Coronary artery (tissue), 2 donors: ENCODE data around the gene FHAD1.

Experiments
- DNase-seq: peaks from one replicate; pipeline ENCODE4 v3.0.0-alpha.2; 2017; ENCODE audit warnings: low spot score
- H3K27ac ChIP-seq, 2 donors: fragments of 200-600 bp; sonication (generic); one replicate each; pipeline ENCODE4 v1.5.1; 2016 to 2019
- H3K4me3 ChIP-seq: fragments of 200-600 bp; sonication (generic); 2 replicates; pipeline ENCODE4 v1.5.1; 2016; ENCODE audit warnings: mild to moderate bottlenecking, moderate library complexity
- TF ChIP-seq, protein P1 (sequence below): fragments of 200-600 bp; sonication (generic); IDR thresholded peaks from one replicate; pipeline ENCODE4 v1.5.1; 2019; ENCODE audit warnings: antibody characterized with exemption

The FHAD1 gene

DNA sequence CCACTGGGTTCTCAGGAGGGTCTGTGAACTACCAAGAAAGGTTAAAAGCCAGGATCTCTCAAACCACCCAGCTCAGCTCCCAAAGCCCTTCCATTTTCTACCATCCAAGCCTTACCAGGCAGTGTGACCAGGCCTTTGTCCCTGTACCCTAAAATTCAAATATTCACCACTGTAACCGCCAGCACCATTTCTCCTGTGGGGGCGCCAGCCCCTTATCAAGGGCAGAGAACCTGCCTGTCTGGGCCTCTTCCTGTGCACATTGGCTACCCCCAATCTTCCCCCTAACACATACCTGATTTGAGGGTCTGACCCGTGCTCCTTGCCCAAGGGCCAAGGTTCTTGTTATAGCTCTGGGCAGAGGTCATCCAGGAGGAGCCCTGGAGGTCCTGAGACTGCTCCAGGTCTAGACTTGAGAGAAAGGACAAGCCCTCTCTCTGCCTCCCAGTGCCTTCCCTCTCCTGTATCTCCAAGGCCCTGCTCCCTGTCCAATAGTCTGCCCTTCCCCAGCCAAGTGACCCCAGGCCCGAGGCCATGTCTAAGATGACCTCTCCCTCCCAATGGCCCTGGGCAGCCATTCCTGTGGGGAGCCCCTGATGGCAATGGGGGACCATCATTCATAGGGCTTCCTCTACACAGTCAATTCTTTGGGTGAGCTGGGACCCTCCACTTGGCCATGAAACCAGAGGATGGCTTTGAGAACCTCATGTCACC is 78.5 kb downstream of the FHAD1 start:
- TF ChIP-seq, protein P1, sequence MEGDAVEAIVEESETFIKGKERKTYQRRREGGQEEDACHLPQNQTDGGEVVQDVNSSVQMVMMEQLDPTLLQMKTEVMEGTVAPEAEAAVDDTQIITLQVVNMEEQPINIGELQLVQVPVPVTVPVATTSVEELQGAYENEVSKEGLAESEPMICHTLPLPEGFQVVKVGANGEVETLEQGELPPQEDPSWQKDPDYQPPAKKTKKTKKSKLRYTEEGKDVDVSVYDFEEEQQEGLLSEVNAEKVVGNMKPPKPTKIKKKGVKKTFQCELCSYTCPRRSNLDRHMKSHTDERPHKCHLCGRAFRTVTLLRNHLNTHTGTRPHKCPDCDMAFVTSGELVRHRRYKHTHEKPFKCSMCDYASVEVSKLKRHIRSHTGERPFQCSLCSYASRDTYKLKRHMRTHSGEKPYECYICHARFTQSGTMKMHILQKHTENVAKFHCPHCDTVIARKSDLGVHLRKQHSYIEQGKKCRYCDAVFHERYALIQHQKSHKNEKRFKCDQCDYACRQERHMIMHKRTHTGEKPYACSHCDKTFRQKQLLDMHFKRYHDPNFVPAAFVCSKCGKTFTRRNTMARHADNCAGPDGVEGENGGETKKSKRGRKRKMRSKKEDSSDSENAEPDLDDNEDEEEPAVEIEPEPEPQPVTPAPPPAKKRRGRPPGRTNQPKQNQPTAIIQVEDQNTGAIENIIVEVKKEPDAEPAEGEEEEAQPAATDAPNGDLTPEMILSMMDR = no peak
- Histone ChIP-seq H3K4me3 (no peak overlapping the region), H3K27ac (no peak overlapping the region)
- DNase-seq = no peak

DNA sequence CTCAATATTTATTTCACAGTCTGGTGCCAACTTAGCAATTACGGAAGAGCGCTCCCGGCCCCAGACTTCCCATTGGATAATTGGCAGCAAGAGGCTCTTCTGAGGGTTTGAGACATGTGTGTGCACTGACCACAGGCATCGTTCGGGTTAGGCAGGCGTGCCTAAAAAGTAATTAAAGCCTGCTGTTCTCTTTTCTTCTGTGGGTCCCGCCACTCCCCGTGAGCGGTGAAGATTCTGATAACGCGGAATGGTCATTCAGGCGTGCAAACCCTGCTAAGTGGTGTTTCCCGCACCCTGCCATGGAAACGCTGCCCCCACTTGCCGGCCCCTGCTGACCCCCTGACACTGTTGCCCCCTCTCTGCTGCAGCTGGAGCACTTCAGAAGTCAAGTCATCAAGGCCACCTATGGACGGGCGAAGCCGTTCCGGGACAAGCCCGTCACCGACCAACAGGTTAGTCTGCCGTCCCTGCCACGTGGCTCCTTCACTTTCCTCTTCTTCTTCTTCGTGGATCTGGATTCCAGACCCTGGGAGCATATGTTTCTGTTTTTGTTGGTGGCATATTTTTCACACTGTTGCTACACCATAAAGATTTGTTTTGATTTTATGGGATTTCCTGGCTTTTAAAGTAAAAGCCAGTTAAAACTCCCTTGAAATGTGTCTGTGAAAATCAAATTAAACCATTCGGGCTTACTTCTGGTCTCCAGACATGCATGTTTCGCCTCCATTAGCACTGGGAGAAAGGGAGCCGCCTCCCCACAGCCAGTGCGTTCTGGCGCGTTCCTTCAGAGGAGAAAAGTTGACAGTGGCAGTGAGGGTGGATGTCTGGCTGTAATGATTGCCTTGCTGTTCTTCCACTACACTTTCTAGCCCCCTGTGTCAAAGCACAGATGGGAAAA is 79.9 kb downstream of the FHAD1 start:
- DNase-seq = no peak
- H3K27ac ChIP-seq = no peak overlapping the region

DNA sequence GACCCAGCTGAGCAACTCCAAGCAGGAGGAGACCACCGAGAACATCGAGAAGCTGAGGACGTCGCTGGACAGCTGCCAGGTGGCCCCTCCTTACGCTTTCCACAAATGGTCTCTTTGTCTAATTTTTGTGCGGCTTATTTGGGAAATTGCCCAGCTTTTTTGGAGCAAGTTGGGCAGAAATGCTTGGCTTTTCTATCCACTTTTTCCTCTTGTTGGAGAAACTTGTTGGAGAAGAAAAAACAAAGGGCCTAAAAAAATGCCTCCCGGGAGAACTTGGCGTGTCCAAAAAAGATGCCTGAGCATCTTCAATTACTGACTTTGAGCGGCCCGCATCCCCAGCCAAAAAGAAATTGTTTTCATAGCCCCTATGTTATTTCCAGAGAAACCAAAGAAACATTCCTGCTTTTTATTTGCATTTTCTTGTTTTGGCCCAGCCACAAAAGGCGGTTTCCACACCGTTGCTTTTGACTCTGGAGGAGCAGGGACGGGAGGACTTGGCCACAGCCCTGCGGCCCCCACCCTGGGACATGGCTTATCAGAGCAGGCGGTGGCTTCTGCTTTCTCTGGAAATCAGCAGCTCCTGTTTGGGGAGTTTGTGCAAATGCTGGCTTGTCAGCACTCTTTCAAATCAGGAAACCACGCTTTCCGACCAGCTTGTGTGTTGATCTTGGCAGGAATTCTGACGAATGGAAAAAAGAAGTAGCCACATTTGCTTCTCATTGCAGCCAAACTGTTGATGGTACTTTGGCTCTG is 81.5 kb downstream of the FHAD1 start:
- no peak overlapping the region for H3K27ac ChIP-seq
- peak overlapping the region; percentile 10 for H3K4me3 ChIP-seq
- TF ChIP-seq, protein P1 = no peak
- no peak for DNase-seq

More for the DNA sequence above, 79.9 kb downstream of the FHAD1 start:
- H3K4me3 ChIP-seq = no peak overlapping the region
- TF ChIP-seq, protein P1 = no peak

DNA sequence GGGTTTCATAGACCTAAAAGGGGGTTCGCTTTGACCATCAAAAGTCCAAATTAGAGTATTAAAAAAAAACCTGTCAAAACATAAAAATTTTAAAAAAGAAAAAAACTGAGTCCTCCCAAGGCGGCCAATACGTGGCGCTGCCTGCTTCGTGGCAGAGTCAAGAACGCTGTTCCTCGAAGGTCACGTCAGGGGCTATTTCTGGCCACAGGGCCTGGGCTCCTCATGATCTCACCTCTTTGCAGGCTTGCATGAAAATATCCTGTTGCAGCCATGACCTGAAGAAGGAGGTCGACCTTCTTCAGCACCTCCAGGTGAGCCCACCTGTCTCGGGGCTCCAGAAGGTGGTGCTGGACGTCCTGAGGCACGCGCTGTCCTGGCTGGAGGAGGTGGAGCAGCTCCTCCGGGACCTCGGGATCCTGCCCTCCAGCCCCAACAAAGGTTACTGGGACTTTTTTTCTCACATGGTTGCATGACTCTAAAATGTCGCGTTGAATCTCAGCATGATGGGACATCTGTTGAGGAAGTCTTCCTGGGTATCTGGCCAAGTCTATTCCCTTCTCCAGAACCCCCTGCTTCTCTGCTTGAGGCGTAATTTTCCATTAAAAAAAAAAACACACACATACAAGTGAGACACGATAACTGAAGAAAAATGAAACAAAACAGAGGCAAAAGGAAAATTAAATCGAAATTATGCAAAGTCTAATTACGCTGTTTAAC is 82.2 kb downstream of the FHAD1 start:
- no peak for DNase-seq
- Histone ChIP-seq H3K27ac (no peak overlapping the region), H3K4me3 (no peak overlapping the region)
- TF ChIP-seq, protein P1 = no peak

DNA sequence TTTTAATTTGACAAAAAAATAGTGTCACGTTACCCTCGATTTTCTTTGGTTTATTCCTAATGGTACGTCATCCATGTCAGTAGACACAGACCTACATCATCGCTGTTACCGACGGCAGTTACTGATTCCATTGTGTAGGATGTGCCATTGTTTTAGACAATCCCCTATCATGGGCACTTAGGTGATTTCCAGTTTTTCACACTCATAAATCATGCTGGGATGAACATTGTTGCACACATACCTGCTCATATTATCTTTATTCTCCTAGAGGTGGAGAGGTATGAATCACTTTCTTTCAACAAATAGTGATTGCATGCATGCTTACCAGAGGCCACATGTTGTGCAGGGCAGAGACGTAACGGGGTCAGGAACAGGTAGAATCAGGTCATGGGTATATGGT is 83.0 kb downstream of the FHAD1 start:
- TF ChIP-seq, protein P1 = no peak
- Histone ChIP-seq H3K4me3 (no peak overlapping the region), H3K27ac (no peak overlapping the region)
- no peak for DNase-seq

DNA sequence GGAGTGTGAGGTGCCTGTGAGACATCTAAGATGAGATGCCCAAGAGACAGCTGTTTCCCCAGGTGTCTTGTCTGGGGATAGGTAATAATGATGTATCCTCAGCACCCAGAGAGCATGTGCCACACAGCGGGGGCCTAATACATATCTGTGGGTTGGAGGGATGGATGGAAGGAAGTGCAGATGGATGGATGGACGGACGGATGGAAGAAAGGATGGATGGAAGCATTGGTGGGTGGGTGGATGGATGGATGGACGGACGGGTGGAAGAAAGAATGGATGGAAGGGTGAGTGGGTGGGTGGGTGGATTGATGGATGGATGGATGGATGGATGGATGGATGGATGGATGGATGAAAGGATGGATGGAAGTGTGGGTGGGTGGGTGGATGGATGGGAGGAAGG is 84.2 kb downstream of the FHAD1 start:
- DNase-seq = no peak
- TF ChIP-seq, protein P1 = no peak
- Histone ChIP-seq H3K4me3 (no peak overlapping the region), H3K27ac (no peak overlapping the region)
